ENCODE data around the gene TANGO2.
A peak's percentile ranks its signal among the peaks of the same experiment; 100 is the strongest.

The TANGO2 gene

DNA sequence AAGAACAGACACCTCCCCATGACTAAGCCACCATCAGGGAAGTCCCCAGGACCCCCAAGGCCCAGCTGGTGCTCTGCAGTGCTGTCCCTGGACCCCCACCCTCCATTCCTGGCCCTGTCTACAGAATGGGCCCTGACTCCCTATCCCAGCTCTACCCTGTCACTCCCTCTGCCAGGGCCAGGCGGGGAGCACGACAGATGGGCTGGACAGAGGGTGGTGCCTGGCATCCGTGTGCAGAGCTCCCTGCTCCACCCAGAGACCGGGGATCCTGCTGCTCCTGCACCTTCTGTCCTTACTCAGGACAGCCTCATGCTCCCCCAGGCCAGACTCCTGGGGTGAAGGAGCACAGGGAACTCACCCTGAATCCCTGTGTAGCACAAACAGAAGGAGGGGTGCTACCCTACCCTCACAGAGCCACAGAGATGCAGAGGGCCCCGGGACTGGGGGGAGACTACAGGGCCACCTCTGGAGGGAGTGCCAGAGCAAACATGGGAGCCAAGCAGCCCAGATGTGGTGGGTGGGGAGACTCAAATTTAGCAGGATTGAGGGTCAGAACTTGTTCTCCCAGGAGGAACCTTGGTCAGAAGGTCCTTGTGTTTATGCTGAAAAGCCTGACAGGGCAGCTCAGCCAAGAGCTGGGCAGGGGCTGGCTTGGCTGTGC, 6.3 kb upstream of the TANGO2 start:
- no peak for DNase-seq

GRCh38 chr22:20015187-20015625, 5.7 kb upstream of the TANGO2 start:
- DNase-seq, result no peak

DNA sequence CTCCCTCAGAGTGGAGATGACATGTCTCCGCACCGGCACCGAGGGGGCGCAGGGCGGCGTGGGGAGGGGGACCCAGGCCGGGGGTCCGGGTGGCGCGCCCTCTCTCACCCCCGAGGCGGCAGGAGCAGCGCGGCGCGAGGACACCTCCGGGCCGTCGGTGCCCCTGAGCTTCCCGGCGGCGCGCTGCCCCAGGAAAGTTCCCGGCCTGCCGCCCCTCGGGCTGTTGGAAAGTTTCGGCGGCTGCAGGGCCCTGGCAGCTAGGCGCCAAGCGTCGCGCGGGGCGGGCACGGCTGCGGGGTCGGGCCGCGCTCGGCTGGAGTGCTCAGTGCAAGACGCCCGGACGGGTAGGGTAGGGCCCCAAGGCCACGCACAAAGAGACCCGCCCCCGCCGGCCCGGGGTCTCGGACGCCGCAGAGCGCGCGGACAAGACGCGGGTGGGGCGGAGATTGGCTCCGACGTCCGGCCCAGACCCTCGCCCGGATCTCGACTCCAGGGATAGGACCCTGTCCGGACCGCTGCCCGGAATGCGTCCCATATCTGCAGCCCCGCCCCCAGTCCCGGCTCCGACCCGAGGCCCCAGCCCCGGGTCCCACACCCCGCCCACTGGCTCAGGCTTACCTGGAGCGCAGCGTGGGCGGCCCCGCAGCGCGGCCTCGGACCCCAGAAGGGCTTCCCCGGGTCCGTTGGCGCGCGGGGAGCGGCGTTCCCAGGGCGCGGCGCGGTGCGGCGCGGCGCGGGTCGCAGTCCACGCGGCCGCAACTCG, 4.8 kb upstream of the TANGO2 start:
- no peak for DNase-seq

DNA sequence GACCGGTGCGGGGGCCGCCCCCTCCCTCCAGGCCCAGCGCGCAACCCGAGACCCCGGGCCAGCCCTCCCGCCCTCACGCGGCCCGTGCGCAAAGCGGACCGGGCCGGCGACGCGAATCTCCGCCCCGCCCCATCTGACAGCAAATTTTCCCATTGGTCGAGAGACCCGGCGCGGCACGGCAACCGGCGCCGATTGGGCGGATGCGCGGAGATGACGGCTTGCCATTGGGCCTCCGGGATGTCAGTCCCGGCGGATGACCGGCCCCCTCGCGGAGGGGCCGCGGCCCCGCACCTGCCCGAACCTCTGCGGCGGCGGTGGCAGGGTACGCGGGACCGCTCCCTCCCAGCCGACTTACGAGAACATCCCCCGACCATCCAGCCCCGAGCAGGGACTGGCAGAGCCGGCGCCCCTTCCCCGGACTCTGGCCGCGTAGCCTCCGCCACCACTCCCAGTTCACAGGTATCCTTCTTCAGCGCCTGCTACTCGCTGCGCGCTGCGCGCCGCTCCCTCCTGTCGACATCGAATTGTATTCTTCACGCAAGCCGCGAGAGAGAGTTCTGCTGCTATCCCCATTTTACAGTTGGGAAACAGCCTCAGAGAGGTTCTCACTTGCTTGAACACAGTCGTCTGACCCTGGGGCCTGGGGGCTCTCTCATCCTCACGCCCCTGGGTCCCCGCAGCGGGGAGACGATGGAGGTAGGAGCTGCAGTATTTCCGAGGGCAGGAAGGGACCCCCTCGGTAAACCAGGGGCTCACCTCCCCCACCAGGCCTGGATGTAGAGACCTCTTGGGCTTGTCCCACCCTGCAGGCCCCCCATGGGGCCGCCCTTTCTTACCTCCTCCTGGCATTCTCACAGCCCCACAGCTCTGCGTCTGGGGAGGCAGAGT, 3.9 kb upstream of the TANGO2 start, which contains the start of gene ARVCF:
Gene ARVCF (minus strand): TSS at position 90 of the 888 bp plus-strand sequence. CDS start 26,029 bp downstream, outside the sequence.
- peak; percentile 56 to 81 for DNase-seq

DNA sequence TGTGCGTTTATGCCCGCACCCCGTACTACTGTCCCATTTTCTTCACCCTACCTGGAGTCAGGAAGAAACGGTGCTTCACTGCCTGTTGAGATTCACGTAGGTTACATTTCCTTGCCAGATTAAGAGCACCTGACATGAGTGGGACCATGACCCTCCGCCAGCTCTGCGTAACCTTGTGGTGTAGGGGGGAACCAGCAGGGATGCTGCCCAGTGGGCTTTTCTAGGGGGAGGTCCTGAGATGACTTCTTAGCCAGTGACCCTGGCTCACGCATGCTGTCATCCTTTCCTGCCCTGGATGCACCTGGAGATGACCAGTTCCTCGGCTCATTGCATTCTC, 3.3 kb upstream of the TANGO2 start:
- no peak for DNase-seq

- no peak for DNase-seq
Measured at GRCh38 chr22:20018001-20018400, 2.9 kb upstream of the TANGO2 start.

DNA sequence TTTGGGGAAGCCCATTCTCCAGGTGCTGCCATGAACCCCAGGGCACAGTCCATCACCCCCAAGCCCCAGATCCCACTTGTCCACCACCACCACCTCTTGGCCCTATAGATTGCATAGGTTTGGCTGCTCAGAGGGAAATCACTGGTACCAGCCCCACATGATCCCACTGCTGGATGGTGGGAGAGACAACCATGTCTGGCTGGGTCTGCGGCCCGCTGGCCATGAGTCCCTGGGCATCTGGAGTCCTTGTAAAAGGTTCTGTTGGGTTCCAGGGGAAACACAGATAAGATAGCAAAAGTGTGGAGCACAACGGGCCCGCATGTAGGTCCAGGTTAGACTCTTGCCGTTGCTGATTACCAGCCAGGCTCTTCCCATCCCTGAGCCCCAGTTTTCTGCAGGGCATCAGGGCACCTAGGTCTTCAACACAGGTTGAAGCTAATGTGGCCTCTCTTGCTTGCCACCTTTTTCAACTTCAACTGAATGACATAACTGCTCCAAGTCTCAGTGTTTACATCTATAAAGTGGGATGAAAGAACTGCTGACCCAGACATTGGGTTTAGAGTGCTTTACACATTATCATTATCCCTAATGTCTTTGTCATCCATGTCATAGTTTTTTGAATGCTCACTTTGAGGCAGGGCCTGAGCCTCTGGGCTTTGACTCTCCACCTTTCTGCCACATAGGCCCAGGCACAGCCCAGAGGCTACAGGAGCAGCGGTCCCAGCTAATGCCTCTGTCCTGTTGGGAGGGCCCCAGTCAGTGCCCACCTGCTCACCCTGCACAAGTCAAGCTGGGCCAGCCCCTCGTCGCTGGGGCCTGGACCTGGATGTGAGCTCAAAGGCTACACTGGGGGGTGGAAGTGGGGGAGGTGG, 1.0 kb upstream of the TANGO2 start:
- no peak for DNase-seq

GRCh38 chr22:20021196-20022181, 579 bp downstream of the TANGO2 start:
- no peak for DNase-seq

DNA sequence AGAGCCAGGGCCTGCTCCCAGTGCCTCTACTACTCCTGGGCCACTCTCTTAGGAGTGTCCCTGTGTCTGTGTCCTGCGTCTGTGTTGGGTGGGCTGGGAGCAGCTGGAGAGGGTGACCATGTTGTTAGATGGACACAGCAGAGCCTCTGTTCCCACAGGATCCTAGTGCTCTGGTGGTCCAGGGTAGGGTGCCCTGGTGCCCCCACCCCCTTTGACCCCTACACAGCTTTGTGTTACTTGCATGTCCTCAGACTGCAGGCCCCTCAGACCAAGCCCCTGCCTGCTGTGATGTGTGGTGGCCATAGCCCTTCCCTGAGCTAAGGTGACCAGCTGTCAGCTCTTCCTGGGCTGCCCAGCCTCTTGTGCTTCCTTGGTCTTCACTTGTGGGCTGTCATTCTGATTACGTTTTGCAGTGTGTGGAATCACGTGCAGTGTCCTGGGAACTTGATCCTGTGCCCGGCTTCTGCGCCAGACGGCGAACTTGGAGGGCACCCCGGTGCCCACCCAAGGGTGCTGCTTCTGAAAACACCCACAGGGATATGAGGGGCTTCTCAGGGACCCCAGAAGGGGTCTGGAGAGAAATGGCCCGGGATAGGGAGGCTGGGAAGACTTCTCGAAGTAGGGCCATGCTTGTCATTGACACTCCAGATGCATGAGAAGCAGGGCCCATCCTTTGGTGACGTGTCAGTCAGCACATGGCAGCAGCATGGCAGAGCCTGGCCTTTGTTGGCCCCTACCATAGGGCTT, 1.5 kb downstream of the TANGO2 start:
- DNase-seq, result no peak

DNA sequence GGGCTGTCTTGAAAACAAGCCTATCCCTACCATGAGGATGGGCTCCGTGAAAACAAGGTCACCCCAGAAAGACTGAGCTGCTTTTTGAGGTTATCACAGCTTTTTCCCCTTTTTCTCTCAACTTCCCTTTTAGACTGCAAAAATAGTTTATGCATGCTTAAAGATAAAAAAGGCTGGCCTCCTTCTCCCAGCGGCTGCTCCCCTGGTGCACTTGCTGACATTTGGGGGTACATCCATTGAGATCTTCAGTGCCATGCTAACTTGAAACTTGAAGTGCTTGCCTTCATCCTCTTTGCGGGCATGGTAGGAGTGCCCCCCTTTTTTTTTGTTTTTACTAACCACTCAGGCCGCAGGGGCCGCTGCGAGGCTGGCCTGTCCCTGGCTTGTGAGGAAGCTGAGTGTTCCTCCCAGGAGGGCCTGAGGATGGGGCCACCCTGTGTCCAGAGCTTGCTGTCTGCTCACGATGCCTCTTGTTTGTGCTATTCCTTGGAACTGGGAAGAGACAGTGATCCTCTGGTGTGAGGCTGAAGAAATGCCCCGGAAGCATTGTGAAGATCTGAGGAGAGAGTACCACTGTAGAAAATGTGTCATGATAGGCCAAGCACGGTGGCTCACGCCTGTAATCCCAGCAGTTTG, 2.2 kb downstream of the TANGO2 start:
- no peak for DNase-seq

GRCh38 chr22:20024225-20024624, 3.3 kb downstream of the TANGO2 start:
- no peak for DNase-seq

DNA sequence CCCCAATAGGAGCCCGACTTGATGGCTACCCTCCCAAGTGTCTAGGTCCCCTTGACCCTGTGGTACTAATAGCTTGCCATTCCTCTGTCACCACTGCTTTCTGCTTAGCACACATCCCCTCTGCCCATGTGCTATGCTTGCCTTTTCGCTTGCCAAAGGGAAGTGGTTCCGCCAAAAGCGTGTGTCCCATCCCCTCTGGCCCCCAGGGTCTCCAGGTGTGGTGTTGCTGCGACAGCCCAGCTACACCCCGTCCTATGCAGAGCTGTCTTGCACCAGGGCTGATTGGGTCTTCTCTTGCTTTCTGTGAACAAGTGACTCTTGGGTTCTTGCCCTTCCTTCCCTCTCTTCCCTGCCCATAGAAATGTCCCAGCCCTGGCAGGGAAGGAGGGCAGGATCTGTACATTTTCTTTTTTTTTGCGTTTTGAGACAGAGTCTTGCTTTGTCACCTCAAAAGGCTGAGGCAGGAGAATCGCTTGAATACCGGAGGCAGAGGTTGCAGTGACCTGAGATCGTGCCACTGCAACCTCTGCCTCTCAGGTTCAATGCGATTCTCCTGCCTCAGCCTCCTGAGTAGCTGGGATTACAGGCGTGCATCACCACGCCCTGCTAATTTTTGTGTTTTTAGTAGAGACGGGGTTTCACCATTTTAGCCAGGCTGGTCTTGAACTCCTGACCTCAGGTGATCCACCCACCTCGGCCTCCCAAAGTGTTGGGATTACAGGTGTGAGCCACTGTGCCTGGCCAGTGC, 3.9 kb downstream of the TANGO2 start:
- DNase-seq, result no peak

- no peak for DNase-seq
Measured at GRCh38 chr22:20025401-20026203, 4.7 kb downstream of the TANGO2 start.

- DNase-seq, result no peak
Measured at GRCh38 chr22:20026204-20026908, 5.4 kb downstream of the TANGO2 start.

- DNase-seq, result no peak
Measured at GRCh38 chr22:20026996-20027601, 6.2 kb downstream of the TANGO2 start.

GRCh38 chr22:20027966-20028854, 7.3 kb downstream of the TANGO2 start:
- DNase-seq, result no peak
